Fibroblast of peridontal ligament (primary cell): Measurements from ENCODE around the gene RHOB.
"Not testable (repeated sequence)": the region's sequence is repeated elsewhere in the genome, so short reads cannot be mapped to it uniquely, and the experiment has no call there.

Source experiments
- DNase-seq: peaks from one replicate; pipeline ENCODE4 v3.0.0-alpha.2; 2010; ENCODE audit errors: extremely low read depth

RHOB gene

GRCh38 chr2:20453087-20453486, 6.2 kb downstream of the RHOB start:
- no peak for DNase-seq

GRCh38 chr2:20454036-20454981, 7.4 kb downstream of the RHOB start:
- DNase-seq = no peak

- DNase-seq = no peak
Observed at GRCh38 chr2:20455076-20455587, 8.3 kb downstream of the RHOB start.

- DNase-seq = no peak
Observed at GRCh38 chr2:20456116-20456571, 9.3 kb downstream of the RHOB start.

- peak; percentile 61 for DNase-seq
Observed at GRCh38 chr2:20456636-20457426, 10.0 kb downstream of the RHOB start.

GRCh38 chr2:20457661-20458630, 11.1 kb downstream of the RHOB start:
- DNase-seq = no peak

- DNase-seq = not testable (repeated sequence)
Observed at GRCh38 chr2:20458737-20459484, 12.0 kb downstream of the RHOB start.

- DNase-seq = no peak
Observed at GRCh38 chr2:20465716-20466394, 19.0 kb downstream of the RHOB start.

GRCh38 chr2:20467789-20468548, 21.1 kb downstream of the RHOB start:
- DNase-seq = no peak

GRCh38 chr2:20468549-20469500, 22.0 kb downstream of the RHOB start:
- DNase-seq = no peak

- DNase-seq = no peak
Observed at GRCh38 chr2:20469595-20469994, 22.7 kb downstream of the RHOB start.

GRCh38 chr2:20470211-20470610, 23.3 kb downstream of the RHOB start:
- no peak for DNase-seq

- DNase-seq = no peak
Observed at GRCh38 chr2:20471148-20471547, 24.3 kb downstream of the RHOB start.

GRCh38 chr2:20471902-20472559, 25.2 kb downstream of the RHOB start:
- no peak for DNase-seq

- DNase-seq = no peak
Observed at GRCh38 chr2:20472569-20472968, 25.7 kb downstream of the RHOB start.

GRCh38 chr2:20473128-20473527, 26.3 kb downstream of the RHOB start:
- DNase-seq = no peak

- no peak for DNase-seq
Observed at GRCh38 chr2:20474757-20475566, 28.1 kb downstream of the RHOB start.
